ENCODE measurements around the gene CLDN4.
"Not testable (repeated sequence)": the region's sequence is repeated elsewhere in the genome, so short reads cannot be mapped to it uniquely, and the experiment has no call there.

Gene CLDN4

GRCh38 chr7:73839743-73840714 lies 9.2 kb downstream of the CLDN4 start:
- intact Hi-C loops (cut with DNase I), result loop anchor here (5.0 kb wide), 1 partner anchor 103 kb away; the partner anchor contains the start of gene ABHD11
- no peak for DNase-seq

- intact Hi-C loops (cut with DNase I), result loop anchor here (5.0 kb wide), 1 partner anchor 104 kb away; the partner anchor contains the start of gene ABHD11
- DNase-seq, result no peak
Measured at GRCh38 chr7:73840715-73841379, 10.1 kb downstream of the CLDN4 start.

GRCh38 chr7:73841689-73842066 lies 10.9 kb downstream of the CLDN4 start:
- no peak for DNase-seq
- intact Hi-C loops (cut with DNase I), result loop anchor here (5.0 kb wide), 1 partner anchor 104 kb away; the partner anchor contains the start of gene ABHD11

GRCh38 chr7:73842067-73842976 lies 11.5 kb downstream of the CLDN4 start, which contains the start of gene METTL27:
METTL27 (minus strand) TSS chr7:73842516; CDS start chr7:73842140, 376 bp downstream.
- DNase-seq, result peak; percentile 84 to 98 (median 94)
- intact Hi-C loops (cut with DNase I), result loop anchor here (5.0 kb wide), 1 partner anchor 105 kb away; the partner anchor contains the start of gene ABHD11

DNA sequence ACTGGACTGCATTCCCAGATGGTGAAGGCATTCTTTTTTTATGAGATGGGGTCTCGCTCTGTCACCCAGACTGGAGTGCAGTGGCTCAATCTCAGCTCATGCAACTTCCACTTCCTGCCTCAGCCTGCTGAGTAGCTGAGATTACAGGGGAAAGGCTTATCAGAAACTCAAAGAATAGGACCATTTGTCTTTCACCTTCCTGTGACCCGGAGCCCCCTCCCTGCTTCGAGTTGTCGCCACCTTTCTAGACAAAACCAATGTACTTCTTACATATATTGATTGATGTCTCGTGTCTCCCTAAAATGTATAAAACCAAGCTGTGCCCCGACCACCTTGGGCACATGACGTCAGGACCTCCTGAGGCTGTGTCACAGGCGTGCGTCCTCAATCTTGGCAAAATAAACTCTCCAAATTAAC lies 13.3 kb downstream of the CLDN4 start:
- intact Hi-C loops (cut with DNase I), result loop anchor here (5.0 kb wide), 1 partner anchor 107 kb away; the partner anchor contains the start of gene ABHD11
- no peak for DNase-seq

DNA sequence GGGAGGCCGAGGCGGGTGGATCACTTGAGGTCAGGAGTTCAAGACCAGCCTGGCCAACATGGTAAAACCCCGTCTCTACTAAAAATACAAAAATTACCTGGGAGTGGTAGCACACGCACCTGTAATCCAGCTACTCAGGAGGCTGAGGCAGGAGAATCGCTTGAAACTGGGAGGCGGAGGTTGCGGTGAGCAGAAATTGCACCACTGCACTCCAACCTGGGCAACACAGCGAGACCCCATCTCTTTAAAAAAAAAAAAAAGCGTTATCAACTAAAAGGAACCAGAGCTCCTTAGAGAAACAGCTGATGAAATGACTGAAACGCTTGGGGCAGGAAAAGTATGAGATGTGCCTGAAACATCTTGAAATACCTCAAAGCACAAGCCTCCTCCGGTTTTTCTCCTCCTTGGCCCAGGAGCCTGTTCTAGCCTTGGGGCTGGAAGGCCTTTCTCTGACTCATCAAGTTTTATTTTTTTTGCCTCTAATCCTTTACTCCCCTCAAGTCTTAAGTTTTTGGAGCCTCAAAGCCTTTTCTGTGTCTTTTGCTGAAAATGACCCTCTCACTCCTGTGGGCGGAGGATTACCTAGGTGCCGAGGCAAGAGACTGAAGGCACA lies 14.2 kb downstream of the CLDN4 start:
- intact Hi-C loops (cut with DNase I), result loop anchor here (5.0 kb wide), 1 partner anchor 108 kb away; the partner anchor contains the start of gene ABHD11
- DNase-seq, result no peak

- intact Hi-C loops (cut with DNase I), result not testable (repeated sequence)
Measured at GRCh38 chr7:73845701-73846195, 15.0 kb downstream of the CLDN4 start.

DNA sequence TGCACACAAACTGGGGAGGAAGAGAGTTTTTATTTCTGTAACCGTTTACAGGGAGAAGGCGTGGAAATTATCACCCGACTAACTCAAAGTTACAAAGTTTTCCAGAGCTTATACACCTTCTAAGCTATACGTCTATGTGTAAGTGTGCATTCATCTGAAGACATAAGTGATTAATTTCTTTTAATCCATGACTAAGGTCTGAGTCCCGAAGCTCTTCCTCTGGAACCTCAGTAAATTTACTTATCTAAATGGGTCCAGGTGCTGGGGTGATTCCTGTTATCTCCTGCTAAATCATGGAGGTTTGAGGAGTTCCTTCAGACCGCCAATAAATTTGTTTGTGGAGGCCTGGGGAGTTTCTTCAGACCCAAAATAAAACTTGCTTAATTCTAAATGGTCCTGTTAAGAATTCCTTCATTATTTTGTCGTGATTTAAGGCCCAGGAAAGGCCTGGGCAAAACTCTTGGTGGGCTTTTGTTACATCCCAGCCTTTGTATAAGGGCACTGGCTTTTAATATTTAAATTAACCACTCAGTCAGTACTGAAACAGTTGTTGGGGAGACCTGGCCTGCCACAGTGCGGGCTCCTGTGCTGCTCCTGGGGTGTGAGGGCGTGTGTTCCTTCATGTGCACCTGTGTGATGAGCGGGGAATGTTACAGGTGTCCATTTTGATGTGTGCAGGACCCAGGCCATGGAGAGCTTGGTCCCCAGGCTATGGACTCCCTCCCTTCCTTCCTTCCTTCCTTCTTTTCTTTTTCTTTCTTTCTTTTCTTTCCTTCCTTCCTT lies 17.3 kb downstream of the CLDN4 start:
- intact Hi-C loops (cut with DNase I), result no loop called here
- no peak for DNase-seq

More at GRCh38 chr7:73845701-73846195, 15.0 kb downstream of the CLDN4 start:
- peak in 3 of 42 donors; percentile 16 to 30 (median 30) for DNase-seq

DNA sequence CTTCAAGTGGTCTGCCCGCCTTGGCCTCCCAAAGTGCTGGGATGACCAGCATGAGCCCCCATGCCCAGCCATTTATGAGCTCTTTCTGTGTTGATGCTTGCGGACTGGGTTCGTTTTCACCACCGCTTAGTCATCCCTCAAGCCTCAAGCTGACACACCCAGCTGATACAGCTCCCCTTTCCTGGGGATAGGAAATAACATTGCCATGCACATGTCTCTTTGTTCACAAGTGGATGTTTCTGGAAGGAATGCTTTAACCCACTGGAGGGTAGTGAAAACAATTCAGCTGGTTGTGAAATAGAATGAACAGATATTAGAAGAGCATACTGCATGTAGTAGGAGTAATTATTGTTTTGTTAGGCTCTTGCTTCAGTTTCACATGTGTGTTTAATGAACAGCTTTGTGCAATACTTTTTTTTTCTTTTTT lies 20.0 kb downstream of the CLDN4 start:
- intact Hi-C loops (cut with DNase I), result no loop called here
- no peak for DNase-seq

GRCh38 chr7:73851410-73852338 lies 20.9 kb downstream of the CLDN4 start:
- intact Hi-C loops (cut with DNase I), result no loop called here
- DNase-seq, result no peak

DNA sequence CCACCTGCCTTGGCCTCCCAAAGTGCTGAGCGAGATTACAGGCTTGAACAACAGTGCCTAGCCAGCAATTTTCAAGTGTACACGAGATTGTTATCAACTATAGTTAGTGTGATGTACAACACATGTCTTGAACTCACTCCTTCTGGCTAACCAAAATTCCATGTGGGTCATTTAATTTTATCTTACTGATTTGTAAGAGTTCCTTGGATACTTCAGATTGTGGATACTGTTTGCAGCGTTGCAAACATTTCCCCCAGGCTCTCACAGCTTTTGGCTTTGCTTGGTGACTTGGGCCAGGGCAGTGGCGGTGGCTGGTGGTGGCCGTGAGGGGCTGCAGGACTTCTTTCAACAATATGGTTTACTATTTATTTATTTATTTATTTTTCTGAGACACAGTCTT lies 21.7 kb downstream of the CLDN4 start:
- DNase-seq, result no peak
- intact Hi-C loops (cut with DNase I), result no loop called here

GRCh38 chr7:73856941-73857340 lies 26.1 kb downstream of the CLDN4 start:
- intact Hi-C loops (cut with DNase I), result no loop called here
- no peak for DNase-seq

DNA sequence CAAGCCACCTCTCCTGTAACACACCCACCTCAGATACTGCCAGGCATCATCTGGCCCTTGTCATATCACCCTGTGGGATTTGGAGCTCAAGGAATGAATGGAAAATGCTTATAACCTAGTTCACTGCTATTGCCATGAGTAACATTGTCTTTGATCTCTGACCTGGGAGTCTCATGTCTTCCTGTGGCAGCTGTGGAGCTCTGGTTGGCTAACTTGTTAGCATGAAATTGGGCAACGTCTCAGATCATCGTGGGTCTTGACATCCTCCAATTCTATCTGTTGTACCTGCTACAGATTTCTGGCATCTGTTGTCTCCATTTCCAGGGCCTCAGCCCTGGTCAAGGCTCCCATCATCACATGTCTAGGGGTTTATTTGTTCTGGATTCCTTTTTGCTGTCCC lies 28.0 kb downstream of the CLDN4 start:
- intact Hi-C loops (cut with DNase I), result no loop called here
- no peak for DNase-seq

DNA sequence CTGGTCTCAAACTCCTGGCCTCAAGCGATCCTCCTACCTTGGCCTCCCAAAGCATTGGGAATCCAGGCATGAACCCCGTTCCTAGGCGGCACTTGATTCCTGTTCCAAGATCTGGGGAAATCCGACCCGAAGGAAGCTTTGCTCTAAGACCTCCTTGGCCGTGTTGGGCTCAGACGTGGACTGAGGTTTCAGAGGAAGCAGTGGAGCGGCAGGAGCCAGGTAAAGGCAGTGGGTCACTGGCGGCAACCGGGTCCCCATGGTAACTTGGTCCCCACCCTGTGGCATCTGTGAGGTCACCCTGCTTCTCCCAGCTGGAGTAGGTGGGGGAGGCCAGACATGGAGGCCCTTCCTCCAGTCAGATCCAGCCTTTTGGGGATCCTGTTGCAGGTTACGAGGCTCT lies 30.1 kb downstream of the CLDN4 start, which contains the start of gene TMEM270:
Gene TMEM270 (plus strand): TSS at position 301 of the 400 bp plus-strand sequence. CDS start 36 bp downstream, at position 337.
- intact Hi-C loops (cut with DNase I), result no loop called here
- no peak for DNase-seq

DNA sequence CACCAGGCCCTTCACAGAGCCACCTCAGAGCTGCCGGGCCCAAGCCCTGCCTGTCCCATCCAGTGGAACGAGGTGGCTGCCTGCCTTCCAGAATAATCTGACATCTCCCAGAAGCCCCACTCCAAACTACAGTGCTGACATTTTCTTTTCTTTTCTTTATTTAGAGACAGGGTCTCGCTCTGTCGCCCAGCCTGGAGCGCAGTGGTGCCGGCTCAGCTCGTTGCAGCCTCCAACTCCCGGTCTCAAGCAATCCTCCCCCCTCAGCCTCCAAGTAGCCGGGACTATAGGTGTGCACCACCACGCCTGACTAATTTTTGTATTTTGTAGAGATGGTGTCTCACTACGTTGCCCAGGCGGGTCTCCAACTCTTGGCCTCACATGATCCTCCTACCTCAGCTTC lies 30.5 kb downstream of the CLDN4 start:
- intact Hi-C loops (cut with DNase I), result no loop called here
- DNase-seq, result no peak

Data from head of caudate nucleus (tissue), 42 donors.